ENCODE data around the gene PIGR. TPM values are rescaled to one million over a fixed set of nuclear protein-coding genes. Genes with fewer than 3 reads are reported as not detected.

Gene PIGR
- total RNA-seq, 1 experiment from 2014 or later: 2.6 TPM

GRCh38 chr1:206949208-206949607 is 2.9 kb upstream of the PIGR start:
- H3K4me1 ChIP-seq (ENCODE audit: control insufficient read depth in 1 of 2, insufficient read depth in 2 of 2, low read length in 2 of 2): no peaks in the 10 kb centered on the region
- POLR2A ChIA-PET: no interaction called here

More at GRCh38 chr1:206949208-206949607, 2.9 kb upstream of the PIGR start:
- H4K20me1 ChIP-seq (ENCODE audit: insufficient read depth): no peaks in the 10 kb centered on the region
- no peak overlapping the region for H3K4me2 ChIP-seq (ENCODE audit: low read length)
- no peak overlapping the region for H3K9ac ChIP-seq (ENCODE audit: low read length)
- H3K27ac ChIP-seq (ENCODE audit: low read depth, low read length): no peak overlapping the region
- intact Hi-C loops (cut with micrococcal nuclease): no loop called here
- H3K36me3 ChIP-seq (ENCODE audit: control insufficient read depth in 1 of 2, insufficient read depth in 2 of 2, low read length in 2 of 2): no peaks in the 10 kb centered on the region
- no peaks in the 10 kb centered on the region for H3K9me2 ChIP-seq (ENCODE audit: insufficient read depth)
- H3K79me2 ChIP-seq (ENCODE audit: insufficient read depth, low read length): no peaks in the 10 kb centered on the region
- DNase-seq (ENCODE audit: low read depth, low spot score): no peak
- peaks cover 7% of the 10 kb centered on the region; the same call in 1 of the 2 replicates for H3K27me3 ChIP-seq (ENCODE audit: insufficient read depth, low read length)
- no peaks in the 10 kb centered on the region for H3K9me3 ChIP-seq (ENCODE audit: control insufficient read depth in 1 of 2, insufficient read depth in 1 of 2, low read depth in 1 of 2, low read length in 2 of 2)
- TF ChIP-seq ELF1 (IDR thresholded peaks at IDR 0.05; ENCODE audit: borderline replicate concordance, low read depth) (no peak), RAD21 (IDR thresholded peaks at IDR 0.05; ENCODE audit: low read depth) (no peak), REST (IDR thresholded peaks at IDR 0.05; ENCODE audit: low read depth) (no peak), ZNF274 (IDR thresholded peaks at IDR 0.05; ENCODE audit: low read depth, low read length) (no peak), EZH2phosphoT487 (IDR thresholded peaks at IDR 0.05; ENCODE audit: borderline replicate concordance) (no peak), SRF (IDR thresholded peaks at IDR 0.05; ENCODE audit: low read depth) (no peak), CTCF (IDR thresholded peaks at IDR 0.05 in 2 of 3, conservative IDR thresholded peaks at IDR 0.05 in 1 of 3; ENCODE audit: borderline replicate concordance in 1 of 3, insufficient read depth in 1 of 3, low read depth in 2 of 3, low read length in 2 of 3) (no peak), ATF3 (IDR thresholded peaks at IDR 0.05) (no peak), EGR1 (IDR thresholded peaks at IDR 0.05; ENCODE audit: low read depth) (no peak), SP1 (IDR thresholded peaks at IDR 0.05; ENCODE audit: low read depth) (no peak), CEBPB (IDR thresholded peaks at IDR 0.05; ENCODE audit: low read depth) (no peak), POLR2AphosphoS5 (IDR thresholded peaks at IDR 0.05; ENCODE audit: low read depth, low read length) (no peak), ZFX (IDR thresholded peaks at IDR 0.05) (no peak), SIN3A (IDR thresholded peaks at IDR 0.05; ENCODE audit: low read depth) (no peak)
- TF ChIP-seq, protein P1, sequence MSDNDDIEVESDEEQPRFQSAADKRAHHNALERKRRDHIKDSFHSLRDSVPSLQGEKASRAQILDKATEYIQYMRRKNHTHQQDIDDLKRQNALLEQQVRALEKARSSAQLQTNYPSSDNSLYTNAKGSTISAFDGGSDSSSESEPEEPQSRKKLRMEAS (IDR thresholded peaks at IDR 0.05): no peak
- ChIA-PET RAD21 (ENCODE audit: low non-redundant PET in 1 of 2, low total read pairs in 2 of 2, uncharacterized antibody in 2 of 2, unreplicated experiment in 2 of 2) (no interaction called here), CTCF (no interaction called here)
- no peak overlapping the region for H3K4me3 ChIP-seq (replicated peaks in 1 of 2; ENCODE audit: low read depth in 1 of 2, low read length in 2 of 2)
- H2AFZ ChIP-seq (ENCODE audit: low read depth, low read length, poor library complexity, severe bottlenecking): no peak overlapping the region
- no peak for ATAC-seq
- BruUV-seq (replicated peaks): no TSS peak

All from HCT116 (cell line).